HG03175 (cell line): ENCODE results near the gene GRK4.
"Not testable (repeated sequence)": the region's sequence is repeated elsewhere in the genome, so short reads cannot be mapped to it uniquely, and the experiment has no call there.

Experiments used
- ATAC-seq: cut with Tn5 transposase; IDR thresholded peaks from one replicate; pipeline ENCODE4 v1.9.1; 2021; ENCODE audit warnings: mild to moderate bottlenecking, moderate library complexity; ENCODE audit not compliant: unreplicated experiment

The GRK4 gene

GRCh38 chr4:2930758-2931511 lies 32.4 kb upstream of the GRK4 start:
- no peak for ATAC-seq

- ATAC-seq, result peak; percentile 40
Observed at GRCh38 chr4:2931512-2932301, 31.7 kb upstream of the GRK4 start.

- no peak for ATAC-seq
Observed at GRCh38 chr4:2932321-2932950, 30.9 kb upstream of the GRK4 start.

GRCh38 chr4:2932951-2933565 lies 30.3 kb upstream of the GRK4 start:
- no peak for ATAC-seq

GRCh38 chr4:2933566-2934076 lies 29.8 kb upstream of the GRK4 start:
- ATAC-seq, result no peak

GRCh38 chr4:2934077-2934812 lies 29.1 kb upstream of the GRK4 start:
- ATAC-seq, result no peak

- ATAC-seq, result peak; percentile 56
Observed at GRCh38 chr4:2934813-2935761, 28.3 kb upstream of the GRK4 start.

- ATAC-seq, result no peak
Observed at GRCh38 chr4:2935762-2936743, 27.3 kb upstream of the GRK4 start.

- peak; percentile 35 for ATAC-seq
Observed at GRCh38 chr4:2936773-2937145, 26.6 kb upstream of the GRK4 start.

- no peak for ATAC-seq
Observed at GRCh38 chr4:2937146-2937857, 26.1 kb upstream of the GRK4 start.

GRCh38 chr4:2937986-2938385 lies 25.4 kb upstream of the GRK4 start:
- ATAC-seq, result no peak

- ATAC-seq, result not testable (repeated sequence)
Observed at GRCh38 chr4:2938411-2938810, 25.0 kb upstream of the GRK4 start.

- no peak for ATAC-seq
Observed at GRCh38 chr4:2938906-2939305, 24.5 kb upstream of the GRK4 start.

GRCh38 chr4:2939383-2940243 lies 23.8 kb upstream of the GRK4 start:
- ATAC-seq, result no peak

- ATAC-seq, result no peak
Observed at GRCh38 chr4:2940267-2941137, 22.9 kb upstream of the GRK4 start.
